Epithelial cell of prostate (primary cell): ENCODE results near the gene SLFN12.
"Not testable (repeated sequence)": the region's sequence is repeated elsewhere in the genome, so short reads cannot be mapped to it uniquely, and the experiment has no call there.

ENCODE experiments used
- DNase-seq: peaks from one replicate; pipeline ENCODE4 v3.0.0-alpha.2; 2011; ENCODE audit warnings: low read depth, low spot score
- H3K27ac ChIP-seq: fragments of 450-650 bp; 2 replicates; pipeline ENCODE4 v1.5.1; 2017; ENCODE audit warnings: mild to moderate bottlenecking

SLFN12 gene

GRCh38 chr17:35432176-35433074 lies at the start of gene SLFN12:
Gene SLFN12 (minus strand): TSS chr17:35432500. CDS start chr17:35423028, 9,472 bp downstream.
- no peak for DNase-seq
- peak within 1 kb of the TSS; percentile 79 for H3K27ac ChIP-seq

GRCh38 chr17:35479271-35479670 lies 47.0 kb upstream of the SLFN12 start:
- DNase-seq: no peak
- H3K27ac ChIP-seq: no peak overlapping the region

- H3K27ac ChIP-seq: no peak overlapping the region
- DNase-seq: no peak
Measured at GRCh38 chr17:35477248-35477647, 44.9 kb upstream of the SLFN12 start.

GRCh38 chr17:35476283-35476820 lies 44.1 kb upstream of the SLFN12 start:
- no peak overlapping the region for H3K27ac ChIP-seq

GRCh38 chr17:35468475-35468874 lies 36.2 kb upstream of the SLFN12 start:
- H3K27ac ChIP-seq: no peak overlapping the region
- DNase-seq: no peak

More at GRCh38 chr17:35476283-35476820, 44.1 kb upstream of the SLFN12 start:
- no peak for DNase-seq

- no peak overlapping the region for H3K27ac ChIP-seq
- no peak for DNase-seq
Measured at GRCh38 chr17:35467824-35468223, 35.5 kb upstream of the SLFN12 start.

GRCh38 chr17:35460354-35460851 lies 28.1 kb upstream of the SLFN12 start:
- H3K27ac ChIP-seq: no peak overlapping the region
- DNase-seq: no peak

- not testable (repeated sequence) for H3K27ac ChIP-seq, DNase-seq
Measured at GRCh38 chr17:35454035-35454434, 21.7 kb upstream of the SLFN12 start.

- H3K27ac ChIP-seq: no peak overlapping the region
- DNase-seq: no peak
Measured at GRCh38 chr17:35453171-35453570, 20.9 kb upstream of the SLFN12 start.

- DNase-seq: no peak
- no peak overlapping the region for H3K27ac ChIP-seq
Measured at GRCh38 chr17:35449371-35449931, 17.2 kb upstream of the SLFN12 start.

GRCh38 chr17:35448899-35449227 lies 16.6 kb upstream of the SLFN12 start:
- no peak for DNase-seq
- no peak overlapping the region for H3K27ac ChIP-seq

- DNase-seq: no peak
- H3K27ac ChIP-seq: no peak within 1 kb of the TSS
Measured at GRCh38 chr17:35448214-35448898, 16.1 kb upstream of the SLFN12 start, which contains the start of gene SLFN13. Gene SLFN13 (minus strand): TSS chr17:35448766. CDS start chr17:35445680, 3,086 bp downstream.

GRCh38 chr17:35447499-35447898 lies 15.2 kb upstream of the SLFN12 start:
- no peak for DNase-seq
- no peak overlapping the region for H3K27ac ChIP-seq

GRCh38 chr17:35438433-35438832 lies 6.1 kb upstream of the SLFN12 start:
- no peak for DNase-seq
- no peak overlapping the region for H3K27ac ChIP-seq

GRCh38 chr17:35433075-35433894 lies 985 bp upstream of the SLFN12 start:
- peak overlapping the region; percentile 79 for H3K27ac ChIP-seq

GRCh38 chr17:35429702-35430101 lies 2.6 kb downstream of the SLFN12 start:
- H3K27ac ChIP-seq: no peak overlapping the region
- no peak for DNase-seq

More at GRCh38 chr17:35433075-35433894, 985 bp upstream of the SLFN12 start:
- peak; percentile 85 for DNase-seq

GRCh38 chr17:35428229-35428628 lies 4.1 kb downstream of the SLFN12 start:
- no peak for DNase-seq
- H3K27ac ChIP-seq: no peak overlapping the region

- DNase-seq: no peak
- no peak overlapping the region for H3K27ac ChIP-seq
Measured at GRCh38 chr17:35423761-35424160, 8.5 kb downstream of the SLFN12 start.

- DNase-seq, H3K27ac ChIP-seq: not testable (repeated sequence)
Measured at GRCh38 chr17:35421069-35421468, 11.2 kb downstream of the SLFN12 start.

- DNase-seq: no peak
- H3K27ac ChIP-seq: no peak overlapping the region
Measured at GRCh38 chr17:35416659-35417058, 15.6 kb downstream of the SLFN12 start.
